ENCODE measurements around the gene SAFB2. TPM values are rescaled to one million over a fixed set of nuclear protein-coding genes. Genes with fewer than 3 reads are reported as not detected.

The SAFB2 gene
- total RNA-seq, 1 experiment from 2014 or later = 86.9 TPM

DNA sequence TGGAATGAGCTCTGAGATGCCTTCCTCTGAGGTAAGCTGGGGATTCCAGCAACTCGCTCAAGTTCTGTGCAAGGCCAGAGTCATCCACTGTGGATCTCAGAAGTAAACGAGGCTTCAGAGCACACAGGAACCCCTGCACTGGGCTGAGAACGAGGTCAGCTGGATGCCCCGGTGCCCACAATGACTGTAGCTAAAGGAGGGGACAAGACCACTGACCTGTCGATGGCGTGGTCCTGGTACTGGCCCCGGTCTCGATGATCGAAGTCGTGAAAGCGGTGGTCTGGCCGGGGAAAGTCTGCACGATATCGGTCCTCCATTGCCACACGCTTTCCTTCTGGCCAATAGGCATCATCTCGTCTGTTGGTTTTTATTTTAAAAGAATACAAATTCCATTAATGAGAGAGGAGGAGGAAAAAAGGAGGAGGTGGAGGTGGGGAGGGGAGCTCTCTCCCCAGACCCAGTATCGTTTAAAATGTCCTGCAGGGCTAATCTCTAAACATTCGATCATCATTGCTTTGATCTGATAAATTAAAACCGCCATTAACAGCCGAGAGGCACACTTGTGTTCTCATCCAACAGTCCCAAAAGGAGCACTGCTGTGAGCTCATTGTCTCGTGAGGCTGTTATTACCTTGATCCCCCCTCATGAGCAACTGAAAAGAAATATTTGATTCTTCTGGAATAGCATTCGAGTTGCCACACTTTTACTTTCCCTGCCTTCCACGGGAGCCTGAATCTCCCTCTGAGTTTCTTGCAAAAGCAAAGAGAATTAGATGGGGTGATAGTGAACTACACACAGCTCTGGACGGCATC, 29.8 kb downstream of the SAFB2 start:
- H4K20me1 ChIP-seq (ENCODE audit: insufficient read depth) = no peaks in the 10 kb centered on the region
- H3K27ac ChIP-seq (ENCODE audit: low read depth, low read length) = no peak overlapping the region
- H3K4me2 ChIP-seq (ENCODE audit: low read length) = no peak overlapping the region
- no peak for DNase-seq (ENCODE audit: low read depth, low spot score)
- H3K27me3 ChIP-seq (ENCODE audit: insufficient read depth, low read length) = no peaks in the 10 kb centered on the region
- no peak overlapping the region for H2AFZ ChIP-seq (ENCODE audit: low read depth, low read length, poor library complexity, severe bottlenecking)
- TF ChIP-seq ZNF274 (IDR thresholded peaks at IDR 0.05; ENCODE audit: low read depth, low read length) = no peak
- no peak for TF ChIP-seq EGR1 (IDR thresholded peaks at IDR 0.05; ENCODE audit: low read depth)
- TF ChIP-seq SP1 (IDR thresholded peaks at IDR 0.05; ENCODE audit: low read depth) = no peak
- TF ChIP-seq CBX3 (IDR thresholded peaks at IDR 0.05; ENCODE audit: low read depth) = no peak
- intact Hi-C loops (cut with micrococcal nuclease) = no loop called here
- H3K79me2 ChIP-seq (ENCODE audit: insufficient read depth, low read length) = peaks cover 32% of the 10 kb centered on the region; the same call in 1 of the 2 replicates
- POLR2A ChIA-PET = interaction anchor here (1.0 kb wide), 1 partner anchor 43 kb away, joined by 3 read pairs; no protein-coding TSS in a partner anchor
- no TSS peak for BruUV-seq (replicated peaks)
- peaks cover 59 to 76% of the 10 kb centered on the region in 2 experiments; a peak in 3 of 4 replicates for H3K36me3 ChIP-seq (ENCODE audit: control insufficient read depth in 1 of 2, insufficient read depth in 2 of 2, low read length in 2 of 2)
- RAD21 ChIA-PET (ENCODE audit: low non-redundant PET in 1 of 2, low total read pairs in 2 of 2, uncharacterized antibody in 2 of 2, unreplicated experiment in 2 of 2) = no interaction called here
- no peaks in the 10 kb centered on the region for H3K9me3 ChIP-seq (ENCODE audit: control insufficient read depth in 1 of 2, insufficient read depth in 1 of 2, low read depth in 1 of 2, low read length in 2 of 2)
- H3K9me2 ChIP-seq (ENCODE audit: insufficient read depth) = no peaks in the 10 kb centered on the region
- H3K9ac ChIP-seq (ENCODE audit: low read length) = no peak overlapping the region
- H3K4me3 ChIP-seq (replicated peaks in 1 of 2; ENCODE audit: low read depth in 1 of 2, low read length in 2 of 2) = no peak overlapping the region
- CTCF ChIA-PET = no interaction called here
- no peaks in the 10 kb centered on the region for H3K4me1 ChIP-seq (ENCODE audit: control insufficient read depth in 1 of 2, insufficient read depth in 2 of 2, low read length in 2 of 2)
- ATAC-seq = no peak

GRCh38 chr19:5591476-5591875, 31.1 kb downstream of the SAFB2 start:
- Histone ChIP-seq H3K27me3 (ENCODE audit: insufficient read depth, low read length) (no peaks in the 10 kb centered on the region), H3K4me3 (replicated peaks in 1 of 2; ENCODE audit: low read depth in 1 of 2, low read length in 2 of 2) (no peak overlapping the region), H2AFZ (ENCODE audit: low read depth, low read length, poor library complexity, severe bottlenecking) (no peak overlapping the region), H3K9ac (ENCODE audit: low read length) (no peak overlapping the region), H3K4me2 (ENCODE audit: low read length) (no peak overlapping the region), H4K20me1 (ENCODE audit: insufficient read depth) (no peaks in the 10 kb centered on the region), H3K9me3 (ENCODE audit: control insufficient read depth in 1 of 2, insufficient read depth in 1 of 2, low read depth in 1 of 2, low read length in 2 of 2) (no peaks in the 10 kb centered on the region), H3K9me2 (ENCODE audit: insufficient read depth) (no peaks in the 10 kb centered on the region), H3K4me1 (ENCODE audit: control insufficient read depth in 1 of 2, insufficient read depth in 2 of 2, low read length in 2 of 2) (no peaks in the 10 kb centered on the region), H3K79me2 (ENCODE audit: insufficient read depth, low read length) (peaks cover 21% of the 10 kb centered on the region; the same call in 1 of the 2 replicates), H3K27ac (ENCODE audit: low read depth, low read length) (no peak overlapping the region), H3K36me3 (ENCODE audit: control insufficient read depth in 1 of 2, insufficient read depth in 2 of 2, low read length in 2 of 2) (peaks cover 57 to 67% of the 10 kb centered on the region in 2 experiments; a peak in 3 of 4 replicates)
- intact Hi-C loops (cut with micrococcal nuclease) = no loop called here
- CTCF ChIA-PET = no interaction called here
- TF ChIP-seq MAX (IDR thresholded peaks at IDR 0.05) (no peak), TCF7L2 (IDR thresholded peaks at IDR 0.05; ENCODE audit: borderline replicate concordance, extremely low read depth, insufficient read depth, insufficient read length) (no peak), RAD21 (IDR thresholded peaks at IDR 0.05; ENCODE audit: low read depth) (no peak), EZH2 (IDR thresholded peaks at IDR 0.05) (no peak), ZNF274 (IDR thresholded peaks at IDR 0.05; ENCODE audit: low read depth, low read length) (no peak), CTCF (IDR thresholded peaks at IDR 0.05 in 2 of 3, conservative IDR thresholded peaks at IDR 0.05 in 1 of 3; ENCODE audit: borderline replicate concordance in 1 of 3, insufficient read depth in 1 of 3, low read depth in 2 of 3, low read length in 2 of 3) (no peak)
- ATAC-seq = no peak
- no peak for DNase-seq (ENCODE audit: low read depth, low spot score)
- POLR2A ChIA-PET = no interaction called here
- no TSS peak for BruUV-seq (replicated peaks)
- RAD21 ChIA-PET (ENCODE audit: low non-redundant PET in 1 of 2, low total read pairs in 2 of 2, uncharacterized antibody in 2 of 2, unreplicated experiment in 2 of 2) = no interaction called here
